Esophagus (tissue), 2 donors: ENCODE measurements around the gene LSAMP. TPM values are rescaled to one million over a fixed set of nuclear protein-coding genes. Genes with fewer than 3 reads are reported as not detected.
"Not testable (repeated sequence)": the region's sequence is repeated elsewhere in the genome, so short reads cannot be mapped to it uniquely, and the experiment has no call there.

ENCODE experiments used
- H3K27ac ChIP-seq, 2 donors: one replicate each; pipeline ENCODE4 v1.5.1; 2013; ENCODE audit warnings: low read depth in 2 of 2, mild to moderate bottlenecking in 2 of 2, inconsistent platforms in 1 of 2, low read length in 1 of 2, moderate library complexity in 1 of 2
- H3K27me3 ChIP-seq, 2 donors: one replicate each; pipeline ENCODE4 v1.6.1; 2013; ENCODE audit warnings: low read length in 2 of 2, control low read depth in 1 of 2, mild to moderate bottlenecking in 1 of 2; ENCODE audit not compliant: insufficient read depth in 2 of 2, control insufficient read depth in 1 of 2
- H3K36me3 ChIP-seq, 2 donors: one replicate each; pipeline ENCODE4 v1.6.1; 2013; ENCODE audit warnings: low read length in 1 of 2; ENCODE audit not compliant: control insufficient read depth in 2 of 2, insufficient read depth in 2 of 2
- H3K4me1 ChIP-seq, 2 donors: one replicate each; pipeline ENCODE4 v1.6.1; 2013; ENCODE audit warnings: low read length in 1 of 2; ENCODE audit not compliant: control insufficient read depth in 2 of 2, insufficient read depth in 2 of 2
- H3K4me3 ChIP-seq, 2 donors: one replicate each; pipeline ENCODE4 v1.5.1; 2013; ENCODE audit warnings: low read length in 2 of 2, mild to moderate bottlenecking in 2 of 2, low read depth in 1 of 2, moderate library complexity in 1 of 2
- H3K9me3 ChIP-seq, 2 donors: one replicate each; pipeline ENCODE4 v1.6.1; 2013; ENCODE audit warnings: mild to moderate bottlenecking in 2 of 2, low read depth in 1 of 2, low read length in 1 of 2, moderate library complexity in 1 of 2; ENCODE audit not compliant: control insufficient read depth in 2 of 2, insufficient read depth in 1 of 2
- WGBS, 2 donors: extraction: QIAGEN DNeasy Blood & Tissue Kit; methylation state at CpG; one replicate each; pipeline ENCODE4 v1.1.7; 2013; 5-methylcytosine and 5-hydroxymethylcytosine counted together
- polyA plus RNA-seq, 2 donors: library from polyadenylated mRNA; stranded (reverse); fragments of 200-250 nt; gene quantifications; one replicate each; pipeline ENCODE4 v1.2.3, GENCODE V29; 2013
- donor health status: healthy with polysubstance abuse.
- donor health status: Bipolar disorder and iron deficiency.

LSAMP gene
- polyA plus RNA-seq, 2 donors = 0.10 to 0.16 TPM

DNA sequence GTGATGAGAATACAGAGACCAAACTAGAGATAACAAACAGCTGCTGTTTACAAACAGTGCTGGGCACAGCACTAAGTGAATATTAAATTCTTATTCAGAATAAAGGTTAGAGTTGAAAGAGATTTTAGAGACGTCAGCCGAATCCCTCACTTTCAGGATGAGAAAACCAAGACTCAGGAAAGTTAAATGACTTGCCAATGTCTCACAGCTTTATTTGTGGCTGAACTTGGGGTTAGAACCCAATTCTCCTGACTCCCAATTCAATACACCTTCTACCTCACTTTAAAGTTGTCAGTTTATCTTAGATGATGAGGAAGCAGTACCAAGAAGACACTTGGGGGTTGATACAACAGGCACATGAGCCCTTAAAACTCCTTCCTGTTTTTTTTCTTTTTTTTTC, 641.1 kb downstream of the LSAMP start:
- 74 to 79% methylated on average over 2 of the region's 2 CpGs for WGBS, 2 donors
- no peaks in the 10 kb centered on the region for H3K36me3 ChIP-seq

DNA sequence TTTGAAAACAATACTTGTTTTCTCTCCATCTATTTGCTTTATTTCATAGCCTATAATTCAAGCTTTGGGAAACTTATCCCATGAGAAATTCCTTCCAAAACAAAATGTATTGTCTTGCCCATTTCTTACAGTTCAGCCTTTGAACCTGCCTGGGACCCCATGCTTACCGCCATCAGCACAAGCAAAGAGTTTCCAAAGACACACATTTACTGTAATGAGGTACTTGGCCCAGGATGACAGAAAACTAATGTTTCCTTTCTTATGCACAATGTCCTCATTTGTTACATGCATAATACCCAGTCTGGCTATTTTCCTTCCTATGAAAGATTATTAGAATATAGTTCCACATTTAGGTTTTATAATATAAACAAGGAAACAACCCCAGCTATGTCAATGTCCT, 641.6 kb downstream of the LSAMP start:
- 77% methylated on average over 1 of the region's 1 CpG for WGBS, 2 donors
- Histone ChIP-seq H3K4me3 (no peak overlapping the region), H3K36me3 (no peaks in the 10 kb centered on the region), H3K27me3 (no peaks in the 10 kb centered on the region), H3K4me1 (no peaks in the 10 kb centered on the region), H3K9me3 (no peaks in the 10 kb centered on the region), H3K27ac (no peak overlapping the region)

More for the DNA sequence above, 641.1 kb downstream of the LSAMP start:
- no peaks in the 10 kb centered on the region for H3K9me3 ChIP-seq
- H3K27me3 ChIP-seq = no peaks in the 10 kb centered on the region
- H3K4me1 ChIP-seq = no peaks in the 10 kb centered on the region
- no peak overlapping the region for H3K4me3 ChIP-seq
- no peak overlapping the region for H3K27ac ChIP-seq

DNA sequence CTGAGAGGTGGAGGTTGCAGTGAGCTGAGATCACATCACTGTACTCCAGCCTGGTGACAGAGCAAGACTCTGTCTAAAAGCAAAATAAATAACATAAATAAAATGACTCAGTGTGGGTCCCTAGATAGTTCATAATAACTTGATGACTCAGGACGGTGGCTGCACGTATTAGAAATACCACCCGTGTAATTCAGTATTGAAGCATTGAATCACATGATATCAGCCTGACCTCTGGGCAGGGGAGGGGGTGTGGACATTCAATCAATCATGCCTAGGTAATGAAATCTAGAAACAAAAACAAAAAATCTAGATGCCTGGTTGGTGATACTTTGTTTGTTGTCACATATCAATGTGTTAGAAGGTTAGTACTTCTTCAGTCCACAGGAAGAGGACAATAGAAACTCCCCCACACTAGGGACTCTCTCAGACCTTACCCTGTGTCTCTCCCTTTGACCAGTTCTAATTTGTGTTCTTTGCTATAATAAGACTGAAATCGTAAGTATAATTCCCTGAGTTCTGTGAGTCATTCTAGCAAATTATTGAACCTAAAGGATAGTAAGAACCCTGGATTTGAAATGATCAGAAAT, 644.7 kb downstream of the LSAMP start:
- H3K9me3 ChIP-seq = no peaks in the 10 kb centered on the region
- no peak overlapping the region for H3K27ac ChIP-seq
- 66 to 71% methylated on average over 4 of the region's 4 CpGs for whole genome bisulfite sequencing, 2 donors
- no peaks in the 10 kb centered on the region for H3K27me3 ChIP-seq
- H3K4me1 ChIP-seq = no peaks in the 10 kb centered on the region
- no peak overlapping the region for H3K4me3 ChIP-seq
- H3K36me3 ChIP-seq = no peaks in the 10 kb centered on the region

DNA sequence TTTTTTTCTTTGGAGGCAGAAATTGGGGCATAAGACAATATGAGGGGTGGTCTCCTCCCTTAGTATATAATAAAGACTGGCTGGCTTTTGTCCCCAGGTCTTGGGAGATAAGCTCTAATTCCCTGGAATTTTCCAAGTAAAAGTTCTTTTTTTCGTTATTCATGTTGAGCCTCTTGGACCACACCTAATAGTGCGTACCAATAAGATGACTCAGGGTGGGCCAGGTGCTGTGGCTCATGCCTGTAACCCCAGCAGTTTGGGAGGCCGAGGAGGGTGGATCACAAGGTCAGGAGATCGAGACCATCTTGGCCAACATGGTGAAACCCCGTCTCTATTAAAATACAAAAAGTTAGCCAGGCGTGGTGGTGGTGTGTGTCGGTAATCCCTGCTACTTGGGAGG, 645.2 kb downstream of the LSAMP start:
- H3K36me3 ChIP-seq, H3K4me3 ChIP-seq, H3K27me3 ChIP-seq, H3K27ac ChIP-seq, H3K9me3 ChIP-seq, H3K4me1 ChIP-seq: not testable (repeated sequence)
- 84 to 90% methylated on average over 7 of the region's 7 CpGs for WGBS, 2 donors

DNA sequence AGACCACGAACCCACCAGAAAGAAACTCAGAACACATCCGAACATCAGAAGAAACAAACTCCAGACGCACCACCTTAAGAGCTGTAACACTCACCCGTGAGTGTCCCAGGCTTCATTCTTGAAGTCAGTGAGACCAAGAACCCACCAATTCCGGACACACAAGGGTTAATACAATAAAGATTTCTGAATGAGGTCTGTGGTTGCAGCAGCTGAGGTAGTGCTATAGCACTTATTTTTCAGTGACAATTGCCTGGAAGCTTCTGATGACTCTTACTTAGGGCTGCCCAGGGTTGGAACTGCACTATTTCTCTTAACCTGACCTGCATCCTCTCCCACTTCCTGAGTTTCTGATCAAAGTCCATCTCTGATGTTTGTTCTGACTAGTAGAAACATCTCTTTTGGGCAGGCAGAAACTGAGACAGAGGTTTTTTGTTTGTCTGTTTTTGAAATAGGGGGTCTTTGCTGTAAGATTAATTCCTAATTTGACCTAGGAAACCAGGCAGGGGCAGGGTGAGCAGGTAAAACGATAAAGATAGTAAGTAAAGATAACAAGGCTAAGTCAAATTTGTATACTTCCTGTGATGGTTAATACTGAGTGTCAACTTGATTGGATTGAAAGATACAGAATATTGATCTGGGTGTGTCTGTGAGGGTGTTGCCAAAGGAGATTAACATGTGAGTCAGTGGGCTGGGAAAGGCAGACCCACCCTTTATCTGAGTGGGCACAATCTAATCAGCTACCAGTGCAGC, 652.9 kb downstream of the LSAMP start:
- no peak overlapping the region for H3K4me3 ChIP-seq
- no peaks in the 10 kb centered on the region for H3K27me3 ChIP-seq
- no peaks in the 10 kb centered on the region for H3K9me3 ChIP-seq
- no peaks in the 10 kb centered on the region for H3K36me3 ChIP-seq
- peaks cover 0 to 2% of the 10 kb centered on the region in 2 donors for H3K4me1 ChIP-seq
- H3K27ac ChIP-seq = no peak overlapping the region
- WGBS, 2 donors = 58 to 73% methylated on average over 6 of the region's 6 CpGs

DNA sequence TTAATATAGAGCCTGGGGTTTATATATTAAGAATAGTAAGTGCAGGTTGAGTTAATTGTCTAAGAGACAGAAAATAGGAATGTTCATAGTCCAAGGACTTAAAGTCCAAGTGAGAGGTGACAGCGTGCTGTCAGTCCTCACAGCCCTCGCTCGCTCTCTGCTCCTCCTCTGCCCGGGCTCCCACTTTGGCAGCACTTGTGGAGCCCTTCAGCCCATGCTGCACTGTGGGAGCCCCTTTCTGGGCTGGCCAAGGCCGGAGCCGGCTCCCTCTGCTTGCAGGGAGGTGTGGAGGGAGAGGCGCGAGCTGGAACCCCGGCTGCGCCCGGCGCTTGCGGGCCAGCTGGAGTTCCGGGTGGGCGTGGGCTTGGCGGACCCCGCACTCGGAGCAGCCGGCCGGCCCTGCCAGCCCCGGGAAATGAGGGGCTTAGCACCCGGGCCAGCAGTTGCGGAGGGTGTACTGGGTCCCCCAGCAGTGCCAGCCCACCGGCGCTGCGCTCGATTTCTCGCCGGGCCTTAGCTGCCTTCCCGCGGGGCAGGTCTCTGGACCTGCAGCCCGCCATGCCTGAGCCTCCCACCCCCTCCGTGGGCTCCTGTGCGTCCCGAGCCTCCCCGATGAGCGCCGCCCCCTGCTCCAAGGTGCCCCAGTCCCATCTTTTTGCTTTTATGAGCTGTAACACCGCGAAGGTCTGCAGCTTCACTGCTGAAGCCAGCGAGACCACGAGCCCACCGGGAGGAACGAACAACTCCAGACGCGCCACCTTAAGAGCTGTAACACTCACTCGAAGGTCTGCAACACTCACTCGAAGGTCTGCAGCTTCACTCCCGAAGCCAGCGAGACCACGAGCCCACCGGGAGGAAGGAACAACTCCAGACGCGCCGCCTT, 653.8 kb downstream of the LSAMP start:
- not testable (repeated sequence) for H3K4me3 ChIP-seq, H3K36me3 ChIP-seq, H3K9me3 ChIP-seq, H3K27ac ChIP-seq, H3K4me1 ChIP-seq, H3K27me3 ChIP-seq
- 92 to 93% methylated on average over 45 to 55 of the region's 55 CpGs for WGBS, 2 donors

DNA sequence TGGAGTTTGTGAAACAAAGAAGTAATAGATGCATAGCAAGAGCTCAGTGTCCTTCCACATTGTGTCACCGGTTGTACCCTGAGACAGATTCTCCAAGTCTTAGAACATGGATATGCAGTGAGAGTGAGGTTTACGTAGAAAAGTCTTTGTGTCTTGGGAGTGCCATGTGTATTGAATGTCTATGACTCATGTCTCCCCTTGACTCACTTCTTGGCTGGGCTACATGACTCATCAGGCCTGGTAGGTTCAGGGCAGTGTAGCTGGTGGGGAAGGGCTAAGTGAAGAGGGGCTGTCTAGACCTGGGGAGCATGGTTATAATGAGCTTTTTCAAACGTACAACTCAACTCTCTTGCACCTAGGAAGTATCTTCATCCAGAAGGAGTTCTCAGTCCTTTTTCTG, 654.5 kb downstream of the LSAMP start:
- no peaks in the 10 kb centered on the region for H3K36me3 ChIP-seq
- no peak overlapping the region for H3K4me3 ChIP-seq
- 41 to 60% methylated on average over 3 of the region's 3 CpGs for WGBS, 2 donors
- no peaks in the 10 kb centered on the region for H3K9me3 ChIP-seq
- H3K4me1 ChIP-seq = peaks cover 0 to 2% of the 10 kb centered on the region in 2 donors
- no peak overlapping the region for H3K27ac ChIP-seq
- H3K27me3 ChIP-seq = no peaks in the 10 kb centered on the region

DNA sequence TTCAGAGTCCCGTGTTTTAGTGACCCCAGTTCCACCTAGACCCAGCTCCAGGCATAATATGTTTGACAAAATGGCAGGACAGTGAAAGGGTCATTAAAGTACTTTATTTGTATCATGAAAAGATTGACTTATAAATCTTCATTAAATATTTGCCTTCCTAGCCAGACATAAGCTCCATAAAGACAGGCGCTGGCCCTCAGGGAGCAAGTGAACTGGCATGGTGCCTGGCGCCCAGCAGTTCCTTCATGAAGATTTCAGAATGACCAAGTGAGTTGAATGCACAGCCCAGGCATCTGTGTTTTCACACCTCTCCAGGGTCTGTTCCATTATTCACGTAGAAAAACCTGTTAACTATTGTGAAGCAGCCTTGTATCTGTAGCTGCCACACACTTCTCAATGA, 655.8 kb downstream of the LSAMP start:
- Histone ChIP-seq H3K36me3 (no peaks in the 10 kb centered on the region), H3K4me1 (peaks cover 0 to 5% of the 10 kb centered on the region in 2 donors), H3K27me3 (no peaks in the 10 kb centered on the region), H3K27ac (no peak overlapping the region), H3K4me3 (no peak overlapping the region), H3K9me3 (no peaks in the 10 kb centered on the region)
- 86 to 89% methylated on average over 4 of the region's 4 CpGs for WGBS, 2 donors

DNA sequence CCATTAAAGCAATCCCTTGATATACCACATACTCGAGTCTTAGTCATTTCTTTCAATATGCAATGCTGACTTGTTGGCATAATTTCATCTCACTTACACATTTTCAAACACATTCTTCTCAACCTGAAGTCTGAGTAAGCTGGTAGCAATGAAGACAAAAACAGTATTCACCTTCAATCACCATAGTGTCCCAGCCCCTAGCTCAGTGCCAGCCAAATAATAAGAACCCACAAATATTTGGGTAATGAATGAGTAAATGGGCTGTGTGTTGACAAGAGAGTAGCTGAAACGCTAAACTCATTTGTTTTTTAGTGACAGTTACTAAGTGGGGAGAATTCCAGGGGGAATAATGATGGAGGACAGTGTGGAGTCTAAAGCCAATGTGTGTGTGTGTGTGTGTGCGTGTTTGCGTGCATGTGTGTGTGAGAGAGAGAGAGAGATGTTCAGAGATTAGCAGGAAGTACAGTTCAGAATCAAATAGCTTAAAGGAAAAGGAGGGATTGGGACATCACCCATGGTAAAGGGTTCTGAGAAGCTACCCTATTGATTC, 656.3 kb downstream of the LSAMP start:
- 56 to 63% methylated on average over 4 of the region's 4 CpGs for WGBS, 2 donors
- Histone ChIP-seq H3K4me3 (no peak overlapping the region), H3K27me3 (no peaks in the 10 kb centered on the region), H3K36me3 (no peaks in the 10 kb centered on the region), H3K9me3 (no peaks in the 10 kb centered on the region), H3K27ac (no peak overlapping the region), H3K4me1 (peaks cover 0 to 5% of the 10 kb centered on the region in 2 donors)
